ENCODE results near the gene GBF1. TPM values are rescaled to one million over a fixed set of nuclear protein-coding genes. Genes with fewer than 3 reads are reported as not detected.

Gene GBF1
- total and polyA plus RNA-seq, 10 of the 15 experiments (the other 5 are each of a cell fraction or from before 2014, with no cell fraction given), result 0.82 to 42.0 (median 21.8) TPM

GRCh38 chr10:102411341-102412255 is 166.3 kb downstream of the GBF1 start (continued):
- TF ChIP-seq FOXM1 (IDR thresholded peaks at IDR 0.05; ENCODE audit: low read depth, low read length) (no peak), JUNB (IDR thresholded peaks at IDR 0.05) (no peak), GATAD2B (conservative IDR thresholded peaks at IDR 0.05; ENCODE audit: low read depth) (no peak), ATF7 (IDR thresholded peaks at IDR 0.05; ENCODE audit: low read depth) (no peak), YY1 (IDR thresholded peaks at IDR 0.05; ENCODE audit: low read depth, low read length) (no peak), EP300 (IDR thresholded peaks at IDR 0.05; ENCODE audit: borderline replicate concordance in 1 of 2, control insufficient read depth in 1 of 2, low read depth in 2 of 2, low read length in 2 of 2) (no peak), DPF2 (IDR thresholded peaks at IDR 0.05) (no peak)

DNA sequence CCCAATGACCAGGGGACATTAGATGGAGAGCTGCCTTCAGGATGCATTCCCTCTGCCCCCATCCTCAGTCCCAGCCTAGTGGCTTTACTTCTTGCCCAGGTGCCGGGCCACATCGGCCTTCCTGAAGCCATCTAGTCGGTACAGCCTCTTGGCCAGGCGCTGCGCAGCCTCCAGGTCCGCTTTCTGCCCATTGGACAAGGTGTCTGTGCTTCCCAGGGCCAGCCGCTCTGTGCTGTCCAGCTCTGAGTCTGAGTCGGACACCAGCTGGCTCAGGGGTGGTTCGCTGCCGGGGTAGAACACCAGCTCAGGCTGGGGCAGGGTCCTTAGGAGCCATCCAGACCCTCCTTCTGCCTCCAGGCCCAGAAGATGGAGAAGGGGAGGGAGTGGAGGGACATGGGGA is 167.0 kb downstream of the GBF1 start:
- CTCF ChIA-PET, result interaction anchor here (0.8 to 1.7 kb wide), 3 partner anchors 9 to 67 kb away, joined by 3 to 4 read pairs (median 3); no protein-coding TSS in a partner anchor
- TF ChIP-seq, protein P1, sequence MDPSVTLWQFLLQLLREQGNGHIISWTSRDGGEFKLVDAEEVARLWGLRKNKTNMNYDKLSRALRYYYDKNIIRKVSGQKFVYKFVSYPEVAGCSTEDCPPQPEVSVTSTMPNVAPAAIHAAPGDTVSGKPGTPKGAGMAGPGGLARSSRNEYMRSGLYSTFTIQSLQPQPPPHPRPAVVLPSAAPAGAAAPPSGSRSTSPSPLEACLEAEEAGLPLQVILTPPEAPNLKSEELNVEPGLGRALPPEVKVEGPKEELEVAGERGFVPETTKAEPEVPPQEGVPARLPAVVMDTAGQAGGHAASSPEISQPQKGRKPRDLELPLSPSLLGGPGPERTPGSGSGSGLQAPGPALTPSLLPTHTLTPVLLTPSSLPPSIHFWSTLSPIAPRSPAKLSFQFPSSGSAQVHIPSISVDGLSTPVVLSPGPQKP (IDR thresholded peaks at IDR 0.05; ENCODE audit: low read depth, low read length), result no peak
- Histone ChIP-seq H3K9me3 (replicated peaks; ENCODE audit: control insufficient read depth, insufficient read depth, low read length) (no peaks in the 10 kb centered on the region), H2AFZ (ENCODE audit: control insufficient read depth, low read depth, low read length) (no peak overlapping the region), H3K27me3 (replicated peaks in 1 of 2; ENCODE audit: control insufficient read depth in 2 of 2, insufficient read depth in 2 of 2, low read length in 1 of 2) (peaks cover 17 to 21% of the 10 kb centered on the region in 2 experiments), H3K4me3 (no peak overlapping the region), H3K27ac (ENCODE audit: control insufficient read depth, insufficient read depth) (no peak overlapping the region), H3K9ac (ENCODE audit: control insufficient read depth, insufficient read depth, low read length) (no peak overlapping the region), H3K79me2 (ENCODE audit: control insufficient read depth, insufficient read depth, low read length) (no peaks in the 10 kb centered on the region), H3K4me1 (ENCODE audit: control insufficient read depth, insufficient read depth, low read length) (peaks cover 9% of the 10 kb centered on the region), H4K20me1 (ENCODE audit: control insufficient read depth, insufficient read depth) (peaks cover 5% of the 10 kb centered on the region; the same call in 1 of the 2 replicates), H3K36me3 (ENCODE audit: control insufficient read depth in 2 of 2, insufficient read depth in 2 of 2, low read length in 1 of 2) (no peaks in the 10 kb centered on the region), H3K4me2 (ENCODE audit: control insufficient read depth, insufficient read depth) (no peak overlapping the region)
- intact Hi-C loops (cut with micrococcal nuclease; ENCODE audit: unreplicated experiment), result no loop called here
- BruUV-seq (replicated peaks), result no TSS peak
- SMC1A ChIA-PET (ENCODE audit: uncharacterized antibody, unreplicated experiment), result interaction anchor here (1.4 kb wide), 1 partner anchor 8 kb away, joined by 5 read pairs; the partner anchor contains the start of gene FBXL15
- no peak for ATAC-seq
- no peak for FAIRE-seq
- RAD21 ChIA-PET (ENCODE audit: unreplicated experiment), result interaction anchor here (0.5 to 1.1 kb wide), 2 partner anchors 39 to 334 kb away, joined by 3 to 6 read pairs; partner anchors contain the start of gene C10orf95
- POLR2A ChIA-PET, result interaction anchor here (0.6 to 2.1 kb wide), 3 partner anchors 9 to 26 kb away, joined by 3 to 9 read pairs (median 3); partner anchors contain the start of gene NFKB2
- no peak for DNase-seq (ENCODE audit: low read depth, low spot score)
- WGBS (ENCODE audit: insufficient coverage, insufficient replicate concordance, low lambda C conversion rate, missing lambda C conversion rate), result 64% methylated on average over 10 of the region's 10 CpGs
- in situ Hi-C loops (cut with MboI), result no loop called here

All from GM12878 (cell line).